ENCODE data around the gene NHEJ1. TPM values are rescaled to one million over a fixed set of nuclear protein-coding genes. Genes with fewer than 3 reads are reported as not detected.

NHEJ1 gene
- total and polyA plus RNA-seq, 2 of the 13 experiments (the other 11 are each of a cell fraction or from before 2014, with no cell fraction given) = 30.0 to 30.7 TPM

- TF ChIP-seq ZNF770 (CRISPR knock-in tag; IDR thresholded peaks at IDR 0.05) (peak; percentile 22; the same call in 1 of the 2 replicates), POLR2A (IDR thresholded peaks at IDR 0.05; ENCODE audit: insufficient read depth in 1 of 2, low read depth in 2 of 2, low read length in 2 of 2) (peak in 1 of 2 experiments; percentile 20; a peak in 1 of 4 replicates), RBM22 (optimal IDR thresholded peaks at IDR 0.05; ENCODE audit: low read length) (peak; percentile 32), ZFY (CRISPR knock-in tag; IDR thresholded peaks at IDR 0.05) (peak; percentile 36)
Observed at GRCh38 chr2:219209236-219210195, 48.9 kb upstream of the NHEJ1 start (continued).

- DNase-seq (ENCODE audit: low spot score) (peak; percentile 90), FAIRE-seq (peak; percentile 98), ATAC-seq (peak; percentile 53)
- H2AFZ ChIP-seq (ENCODE audit: low read length) = no peak overlapping the region
- intact Hi-C loops (cut with micrococcal nuclease; ENCODE audit: unreplicated experiment) (loop anchor here (1.0 kb wide), 3 partner anchors 9 to 48 kb away; partner anchors contain the start of gene NHEJ1), in situ Hi-C loops (cut with HindIII; ENCODE audit: extremely low pct_ligation_motif_present, low pct_unique_long_range_greater_than_20kb) (loop anchor here (5.0 kb wide), 1 partner anchor 36 kb away; the partner anchor contains the start of gene SLC23A3)
- peak overlapping the region; percentile 95 for H3K27ac ChIP-seq (ENCODE audit: extremely low read length, insufficient read depth, low read length)
- peaks cover 18 to 32% of the 10 kb centered on the region in 2 experiments for H3K36me3 ChIP-seq (replicated peaks in 1 of 2; ENCODE audit: control insufficient read depth in 1 of 2, insufficient read depth in 2 of 2, low read length in 2 of 2)
- WGBS (ENCODE audit: low lambda C conversion rate) = 4% methylated on average over 17 of the region's 17 CpGs
- peak overlapping the region; percentile 65 to 86 (median 69) for H3K4me3 ChIP-seq (replicated peaks in 1 of 3; ENCODE audit: insufficient read depth in 1 of 3, low read depth in 2 of 3, low read length in 3 of 3)
- H3K9me3 ChIP-seq (ENCODE audit: low read length) = no peaks in the 10 kb centered on the region
- no peaks in the 10 kb centered on the region; a peak in 1 of 5 replicates for H3K27me3 ChIP-seq (ENCODE audit: control insufficient read depth in 1 of 2, insufficient read depth in 2 of 2, low read length in 2 of 2)
- H3K9ac ChIP-seq (ENCODE audit: insufficient read depth, low read depth, low read length) = peak overlapping the region; percentile 77
- peak overlapping the region; percentile 100 for H3K4me2 ChIP-seq (ENCODE audit: low read depth, low read length)
- peaks cover 6% of the 10 kb centered on the region for H3K79me2 ChIP-seq (ENCODE audit: insufficient read depth, low read length)
- peaks cover 54% of the 10 kb centered on the region for H3K4me1 ChIP-seq (ENCODE audit: insufficient read depth, low read length)
- CTCF ChIA-PET (ENCODE audit: low intra/inter-chr PET ratio, low total read pairs) = interaction anchor here (2.6 kb wide), 1 partner anchor 37 kb away, joined by 8 read pairs; no protein-coding TSS in a partner anchor
- TSS peak; percentile 20 for BruUV-seq (replicated peaks)
- POLR2A ChIA-PET = interaction anchor here (0.7 to 5.6 kb wide), 22 partner anchors 9 to 363 kb away, joined by 3 to 227 read pairs (median 6); partner anchors contain the start of genes ABCB6, ANKZF1, ATG9A and CNPPD1
- H4K20me1 ChIP-seq (ENCODE audit: insufficient read depth, low read length) = no peaks in the 10 kb centered on the region
- peak; percentile 94 for TF ChIP-seq ZNF691 (CRISPR knock-in tag; IDR thresholded peaks at IDR 0.05; ENCODE audit: borderline replicate concordance, low read depth)
- peak; percentile 86 for TF ChIP-seq FOXA3 (CRISPR knock-in tag; IDR thresholded peaks at IDR 0.05)
- no peak for TF ChIP-seq SMARCC2 (IDR thresholded peaks at IDR 0.05)
- no peak; the same call in 1 of the 2 replicates for TF ChIP-seq RAD21 (CRISPR knock-in tag; IDR thresholded peaks at IDR 0.05)
- no peak; the same call in 1 of the 2 replicates for TF ChIP-seq SMYD3 (CRISPR knock-in tag; IDR thresholded peaks at IDR 0.05)
- peak; percentile 24; the same call in 1 of the 2 replicates for TF ChIP-seq YEATS2 (CRISPR knock-in tag; IDR thresholded peaks at IDR 0.05; ENCODE audit: borderline replicate concordance)
- TF ChIP-seq CSRNP1 (CRISPR knock-in tag; IDR thresholded peaks at IDR 0.05) = no peak; the same call in 1 of the 2 replicates
- TF ChIP-seq MLX (CRISPR knock-in tag; IDR thresholded peaks at IDR 0.05) = peak; percentile 67; the same call in 1 of the 2 replicates
- no peak for TF ChIP-seq ZNF207 (IDR thresholded peaks at IDR 0.05; ENCODE audit: borderline replicate concordance)
- no peak for TF ChIP-seq YEATS4 (CRISPR knock-in tag; IDR thresholded peaks at IDR 0.05; ENCODE audit: borderline replicate concordance)
Observed at GRCh38 chr2:219207884-219208740, 47.5 kb upstream of the NHEJ1 start.

Measured in HepG2 (cell line).